ENCODE measurements around the gene TNIP1.

GRCh38 chr5:151094852-151095245 lies 14.0 kb upstream of the TNIP1 start:
- TF ChIP-seq POLR2A (IDR thresholded peaks at IDR 0.05; ENCODE audit: low read depth) (no peak), POLR2AphosphoS5 (IDR thresholded peaks at IDR 0.05) (no peak), CTCF (IDR thresholded peaks at IDR 0.05) (no peak)

Data from esophagus muscularis mucosa (tissue), 3 donors.